Memory B cell (primary cell): ENCODE data around the gene NRXN3.

Experiments used
- ATAC-seq: fragments of 150-1000 bp; cut with Tn5 transposase; 2 replicates; pipeline ENCODE4 v1.10.0; 2021; ENCODE audit warnings: low read depth, mild to moderate bottlenecking, moderate library complexity
- DNase-seq, 2 donors: peaks; one replicate each; pipeline ENCODE4 v3.0.0; 2022; ENCODE audit warnings: low spot score in 2 of 2
- H3K27ac Mint-ChIP-seq: one replicate; pipeline ENCODE4 v1.8.0; 2022; ENCODE audit warnings: mild to moderate bottlenecking, moderate library complexity, mixed read lengths
- H3K27me3 Mint-ChIP-seq: one replicate; pipeline ENCODE4 v1.8.0; 2022; ENCODE audit warnings: mixed read lengths
- H3K36me3 Mint-ChIP-seq: one replicate; pipeline ENCODE4 v1.8.0; 2022; ENCODE audit warnings: mild to moderate bottlenecking, mixed read lengths
- H3K4me1 Mint-ChIP-seq: one replicate; pipeline ENCODE4 v1.8.0; 2022; ENCODE audit warnings: mixed read lengths
- H3K4me3 Mint-ChIP-seq: one replicate; pipeline ENCODE4 v1.8.0; 2022; ENCODE audit warnings: mild to moderate bottlenecking, moderate library complexity, mixed read lengths
- H3K9me3 Mint-ChIP-seq: one replicate; pipeline ENCODE4 v1.8.0; 2022; ENCODE audit warnings: mixed read lengths

Gene NRXN3

GRCh38 chr14:78875049-78875448 lies 704.9 kb downstream of the NRXN3 start:
- no peaks in the 10 kb centered on the region for H3K36me3 Mint-ChIP-seq
- DNase-seq (no peak), ATAC-seq (no peak)

GRCh38 chr14:78885884-78886283 lies 715.7 kb downstream of the NRXN3 start:
- no peaks in the 10 kb centered on the region for H3K36me3 Mint-ChIP-seq
- no peaks in the 10 kb centered on the region for H3K4me1 Mint-ChIP-seq
- H3K4me3 Mint-ChIP-seq = no peak overlapping the region
- peaks cover 7% of the 10 kb centered on the region for H3K9me3 Mint-ChIP-seq
- H3K27ac Mint-ChIP-seq = no peak overlapping the region
- ATAC-seq = no peak
- DNase-seq = no peak
- peaks cover 4% of the 10 kb centered on the region for H3K27me3 Mint-ChIP-seq

More at GRCh38 chr14:78875049-78875448, 704.9 kb downstream of the NRXN3 start:
- Mint-ChIP-seq H3K27ac (no peak overlapping the region), H3K4me3 (no peak overlapping the region), H3K27me3 (no peaks in the 10 kb centered on the region), H3K9me3 (no peaks in the 10 kb centered on the region), H3K4me1 (no peaks in the 10 kb centered on the region)

GRCh38 chr14:78897443-78897842 lies 727.3 kb downstream of the NRXN3 start:
- DNase-seq = no peak
- Mint-ChIP-seq H3K9me3 (peaks cover 6% of the 10 kb centered on the region), H3K36me3 (no peaks in the 10 kb centered on the region), H3K4me1 (no peaks in the 10 kb centered on the region), H3K27ac (no peak overlapping the region), H3K4me3 (no peak overlapping the region), H3K27me3 (no peaks in the 10 kb centered on the region)
- ATAC-seq = no peak

- Mint-ChIP-seq H3K27ac (no peak overlapping the region), H3K9me3 (peaks cover 5% of the 10 kb centered on the region), H3K27me3 (peaks cover 4% of the 10 kb centered on the region), H3K4me1 (no peaks in the 10 kb centered on the region), H3K36me3 (no peaks in the 10 kb centered on the region), H3K4me3 (no peak overlapping the region)
- DNase-seq (no peak), ATAC-seq (no peak)
Measured at GRCh38 chr14:78902010-78902623, 731.9 kb downstream of the NRXN3 start.

GRCh38 chr14:78904094-78904493 lies 733.9 kb downstream of the NRXN3 start:
- Mint-ChIP-seq H3K36me3 (no peaks in the 10 kb centered on the region), H3K27ac (no peak overlapping the region), H3K27me3 (peaks cover 4% of the 10 kb centered on the region), H3K4me1 (no peaks in the 10 kb centered on the region), H3K9me3 (peaks cover 7% of the 10 kb centered on the region), H3K4me3 (no peak overlapping the region)
- ATAC-seq = no peak
- no peak for DNase-seq

GRCh38 chr14:78917462-78917861 lies 747.3 kb downstream of the NRXN3 start:
- Mint-ChIP-seq H3K4me3 (no peak overlapping the region), H3K9me3 (no peaks in the 10 kb centered on the region), H3K36me3 (no peaks in the 10 kb centered on the region), H3K27me3 (peaks cover 7% of the 10 kb centered on the region), H3K4me1 (no peaks in the 10 kb centered on the region), H3K27ac (no peak overlapping the region)
- no peak for DNase-seq
- no peak for ATAC-seq

- no peaks in the 10 kb centered on the region for H3K36me3 Mint-ChIP-seq
- no peaks in the 10 kb centered on the region for H3K27me3 Mint-ChIP-seq
- ATAC-seq (no peak), DNase-seq (no peak)
- H3K9me3 Mint-ChIP-seq = no peaks in the 10 kb centered on the region
- H3K27ac Mint-ChIP-seq = no peak overlapping the region
- H3K4me1 Mint-ChIP-seq = no peaks in the 10 kb centered on the region
- H3K4me3 Mint-ChIP-seq = no peak overlapping the region
Measured at GRCh38 chr14:78921856-78922255, 751.7 kb downstream of the NRXN3 start.

GRCh38 chr14:78927261-78927660 lies 757.1 kb downstream of the NRXN3 start:
- no peak for ATAC-seq
- Mint-ChIP-seq H3K36me3 (no peaks in the 10 kb centered on the region), H3K4me3 (no peak overlapping the region), H3K4me1 (no peaks in the 10 kb centered on the region), H3K27ac (no peak overlapping the region), H3K27me3 (peaks cover 4% of the 10 kb centered on the region), H3K9me3 (no peaks in the 10 kb centered on the region)
- no peak for DNase-seq

- peaks cover 7% of the 10 kb centered on the region for H3K27me3 Mint-ChIP-seq
- no peak for ATAC-seq
- H3K4me1 Mint-ChIP-seq = no peaks in the 10 kb centered on the region
- H3K9me3 Mint-ChIP-seq = no peaks in the 10 kb centered on the region
- no peak for DNase-seq
- H3K27ac Mint-ChIP-seq = no peak overlapping the region
- no peaks in the 10 kb centered on the region for H3K36me3 Mint-ChIP-seq
- no peak overlapping the region for H3K4me3 Mint-ChIP-seq
Measured at GRCh38 chr14:78933166-78933565, 763.0 kb downstream of the NRXN3 start.

GRCh38 chr14:78933948-78934524 lies 763.9 kb downstream of the NRXN3 start:
- no peaks in the 10 kb centered on the region for H3K9me3 Mint-ChIP-seq
- no peak overlapping the region for H3K4me3 Mint-ChIP-seq
- ATAC-seq (no peak), DNase-seq (no peak)
- H3K36me3 Mint-ChIP-seq = no peaks in the 10 kb centered on the region
- H3K27me3 Mint-ChIP-seq = peaks cover 7% of the 10 kb centered on the region
- no peak overlapping the region for H3K27ac Mint-ChIP-seq
- H3K4me1 Mint-ChIP-seq = no peaks in the 10 kb centered on the region

GRCh38 chr14:78946949-78947348 lies 776.8 kb downstream of the NRXN3 start:
- no peaks in the 10 kb centered on the region for H3K36me3 Mint-ChIP-seq
- no peak for ATAC-seq

GRCh38 chr14:78947681-78948080 lies 777.5 kb downstream of the NRXN3 start:
- H3K36me3 Mint-ChIP-seq = no peaks in the 10 kb centered on the region
- H3K9me3 Mint-ChIP-seq = no peaks in the 10 kb centered on the region
- no peak for ATAC-seq
- H3K4me3 Mint-ChIP-seq = no peak overlapping the region
- no peaks in the 10 kb centered on the region for H3K4me1 Mint-ChIP-seq
- no peak overlapping the region for H3K27ac Mint-ChIP-seq
- no peak for DNase-seq
- H3K27me3 Mint-ChIP-seq = peaks cover 2% of the 10 kb centered on the region

More at GRCh38 chr14:78946949-78947348, 776.8 kb downstream of the NRXN3 start:
- Mint-ChIP-seq H3K9me3 (no peaks in the 10 kb centered on the region), H3K27ac (no peak overlapping the region), H3K4me1 (no peaks in the 10 kb centered on the region), H3K4me3 (no peak overlapping the region), H3K27me3 (peaks cover 2% of the 10 kb centered on the region)
- DNase-seq = no peak

GRCh38 chr14:78950649-78951048 lies 780.5 kb downstream of the NRXN3 start:
- Mint-ChIP-seq H3K4me3 (no peak overlapping the region), H3K36me3 (no peaks in the 10 kb centered on the region), H3K4me1 (no peaks in the 10 kb centered on the region), H3K27me3 (peaks cover 2% of the 10 kb centered on the region), H3K9me3 (no peaks in the 10 kb centered on the region), H3K27ac (no peak overlapping the region)
- DNase-seq (no peak), ATAC-seq (no peak)

- no peak overlapping the region for H3K4me3 Mint-ChIP-seq
- no peak overlapping the region for H3K27ac Mint-ChIP-seq
- no peaks in the 10 kb centered on the region for H3K36me3 Mint-ChIP-seq
- DNase-seq (no peak), ATAC-seq (no peak)
- H3K9me3 Mint-ChIP-seq = no peaks in the 10 kb centered on the region
- H3K4me1 Mint-ChIP-seq = no peaks in the 10 kb centered on the region
- peaks cover 2% of the 10 kb centered on the region for H3K27me3 Mint-ChIP-seq
Measured at GRCh38 chr14:78951602-78952001, 781.4 kb downstream of the NRXN3 start.

- H3K9me3 Mint-ChIP-seq = no peaks in the 10 kb centered on the region
- DNase-seq (peak; percentile 5 to 18), ATAC-seq (no peak)
- H3K27ac Mint-ChIP-seq = no peak overlapping the region
- no peaks in the 10 kb centered on the region for H3K4me1 Mint-ChIP-seq
- no peaks in the 10 kb centered on the region for H3K36me3 Mint-ChIP-seq
- H3K4me3 Mint-ChIP-seq = no peak overlapping the region
- no peaks in the 10 kb centered on the region for H3K27me3 Mint-ChIP-seq
Measured at GRCh38 chr14:78959674-78960264, 789.6 kb downstream of the NRXN3 start.
